Muscle of arm (tissue), 12 donors: ENCODE measurements around the gene LGALS9. TPM values are rescaled to one million over a fixed set of nuclear protein-coding genes. Genes with fewer than 3 reads are reported as not detected.
"Not testable (repeated sequence)": the region's sequence is repeated elsewhere in the genome, so short reads cannot be mapped to it uniquely, and the experiment has no call there.

Experiments used
- DNase-seq: peaks from one replicate; pipeline ENCODE4 v3.0.0-alpha.2; 2013
- polyA plus RNA-seq, 12 donors: library from polyadenylated mRNA; unstranded; fragments of 120-200 nt; gene quantifications; one replicate each; pipeline ENCODE4 v1.2.1, GENCODE V29; 2013; ENCODE audit not compliant: insufficient read length in 12 of 12

Gene LGALS9
- polyA plus RNA-seq, 12 donors: 7.4 to 51.7 (median 11.5) TPM; not detected in 1

- no peak for DNase-seq
These were observed 43.3 kb downstream of the LGALS9 start for GRCh38 chr17:27674335-27674734.

GRCh38 chr17:27677191-27677590, 46.2 kb downstream of the LGALS9 start:
- no peak for DNase-seq

- DNase-seq: not testable (repeated sequence)
These were observed 55.3 kb downstream of the LGALS9 start for GRCh38 chr17:27686322-27686721.

- no peak for DNase-seq
These were observed 59.9 kb downstream of the LGALS9 start for GRCh38 chr17:27690882-27691281.

- DNase-seq: not testable (repeated sequence)
These were observed 64.3 kb downstream of the LGALS9 start for GRCh38 chr17:27695254-27695814.

Other genes starting within 250 kb of the LGALS9 start
- 100 to 1,000 TPM in 4 of 12 donors, 10 to 100 TPM in 7, not detected in 1; 61.7 to 121 (median 95.5) TPM for gene KSR1, start 174.7 kb upstream of the LGALS9 start, polyA plus RNA-seq
- 1 to 10 TPM in 10 of 12 donors, not detected in 2; 1.9 to 3.4 (median 2.7) TPM for gene NOS2, start 169.3 kb downstream of the LGALS9 start, polyA plus RNA-seq